Measurements from ENCODE around the gene SLCO3A1.

SLCO3A1 gene

GRCh38 chr15:91980502-91981267 is 127.2 kb downstream of the SLCO3A1 start:
- no peak overlapping the region for H3K9ac ChIP-seq (ENCODE audit: low read depth, low read length)
- H3K9me3 ChIP-seq (ENCODE audit: insufficient read depth, low read depth, low read length): no peaks in the 10 kb centered on the region
- H3K27ac ChIP-seq (ENCODE audit: low read length): no peak overlapping the region
- no peaks in the 10 kb centered on the region for H3K36me3 ChIP-seq (ENCODE audit: insufficient read depth, low read depth, low read length)
- H3K4me1 ChIP-seq (ENCODE audit: insufficient read depth, low read length): 0 out of 2 replicates have a peak, but pooled peaks cover 2% of the 10 kb centered on the region
- H3K27me3 ChIP-seq (ENCODE audit: insufficient read depth, low read length): no peaks in the 10 kb centered on the region
- no peak overlapping the region for H3K4me3 ChIP-seq (ENCODE audit: low read length)

GRCh38 chr15:91981821-91982800 is 128.6 kb downstream of the SLCO3A1 start:
- no peak overlapping the region for H3K27ac ChIP-seq (ENCODE audit: low read length)
- no peaks in the 10 kb centered on the region for H3K9me3 ChIP-seq (ENCODE audit: insufficient read depth, low read depth, low read length)
- no peaks in the 10 kb centered on the region for H3K36me3 ChIP-seq (ENCODE audit: insufficient read depth, low read depth, low read length)
- H3K27me3 ChIP-seq (ENCODE audit: insufficient read depth, low read length): no peaks in the 10 kb centered on the region
- H3K4me3 ChIP-seq (ENCODE audit: low read length): no peak overlapping the region
- H3K9ac ChIP-seq (ENCODE audit: low read depth, low read length): no peak overlapping the region
- 0 out of 2 replicates have a peak, but pooled peaks cover 2% of the 10 kb centered on the region for H3K4me1 ChIP-seq (ENCODE audit: insufficient read depth, low read length)

GRCh38 chr15:91983729-91984340 is 130.3 kb downstream of the SLCO3A1 start:
- no peaks in the 10 kb centered on the region for H3K9me3 ChIP-seq (ENCODE audit: insufficient read depth, low read depth, low read length)
- H3K4me1 ChIP-seq (ENCODE audit: insufficient read depth, low read length): 0 out of 2 replicates have a peak, but pooled peaks cover 2% of the 10 kb centered on the region
- H3K9ac ChIP-seq (ENCODE audit: low read depth, low read length): no peak overlapping the region
- H3K4me3 ChIP-seq (ENCODE audit: low read length): no peak overlapping the region
- no peak overlapping the region for H3K27ac ChIP-seq (ENCODE audit: low read length)
- no peaks in the 10 kb centered on the region for H3K36me3 ChIP-seq (ENCODE audit: insufficient read depth, low read depth, low read length)
- no peaks in the 10 kb centered on the region for H3K27me3 ChIP-seq (ENCODE audit: insufficient read depth, low read length)

- no peaks in the 10 kb centered on the region for H3K36me3 ChIP-seq (ENCODE audit: insufficient read depth, low read depth, low read length)
- no peak overlapping the region for H3K9ac ChIP-seq (ENCODE audit: low read depth, low read length)
- H3K4me1 ChIP-seq (ENCODE audit: insufficient read depth, low read length): 0 out of 2 replicates have a peak, but pooled peaks cover 2% of the 10 kb centered on the region
- H3K27me3 ChIP-seq (ENCODE audit: insufficient read depth, low read length): no peaks in the 10 kb centered on the region
- no peak overlapping the region for H3K4me3 ChIP-seq (ENCODE audit: low read length)
- no peak overlapping the region for H3K27ac ChIP-seq (ENCODE audit: low read length)
- H3K9me3 ChIP-seq (ENCODE audit: insufficient read depth, low read depth, low read length): no peaks in the 10 kb centered on the region
These were observed 131.8 kb downstream of the SLCO3A1 start for GRCh38 chr15:91985297-91985696.

- H3K36me3 ChIP-seq (ENCODE audit: insufficient read depth, low read depth, low read length): no peaks in the 10 kb centered on the region
- H3K9ac ChIP-seq (ENCODE audit: low read depth, low read length): no peak overlapping the region
- H3K4me3 ChIP-seq (ENCODE audit: low read length): no peak overlapping the region
These were observed 134.6 kb downstream of the SLCO3A1 start for GRCh38 chr15:91988071-91988470.

GRCh38 chr15:91988655-91989054 is 135.1 kb downstream of the SLCO3A1 start:
- Histone ChIP-seq H3K36me3 (ENCODE audit: insufficient read depth, low read depth, low read length) (no peaks in the 10 kb centered on the region), H3K9me3 (ENCODE audit: insufficient read depth, low read depth, low read length) (no peaks in the 10 kb centered on the region), H3K9ac (ENCODE audit: low read depth, low read length) (no peak overlapping the region), H3K4me1 (ENCODE audit: insufficient read depth, low read length) (no peaks in the 10 kb centered on the region), H3K27me3 (ENCODE audit: insufficient read depth, low read length) (no peaks in the 10 kb centered on the region), H3K27ac (ENCODE audit: low read length) (no peak overlapping the region), H3K4me3 (ENCODE audit: low read length) (no peak overlapping the region)

More at GRCh38 chr15:91988071-91988470, 134.6 kb downstream of the SLCO3A1 start:
- no peaks in the 10 kb centered on the region for H3K9me3 ChIP-seq (ENCODE audit: insufficient read depth, low read depth, low read length)
- no peaks in the 10 kb centered on the region for H3K27me3 ChIP-seq (ENCODE audit: insufficient read depth, low read length)
- H3K27ac ChIP-seq (ENCODE audit: low read length): no peak overlapping the region
- no peaks in the 10 kb centered on the region for H3K4me1 ChIP-seq (ENCODE audit: insufficient read depth, low read length)

GRCh38 chr15:91989821-91990220 is 136.3 kb downstream of the SLCO3A1 start:
- no peaks in the 10 kb centered on the region for H3K4me1 ChIP-seq (ENCODE audit: insufficient read depth, low read length)
- no peaks in the 10 kb centered on the region for H3K9me3 ChIP-seq (ENCODE audit: insufficient read depth, low read depth, low read length)
- no peak overlapping the region for H3K4me3 ChIP-seq (ENCODE audit: low read length)
- no peaks in the 10 kb centered on the region for H3K27me3 ChIP-seq (ENCODE audit: insufficient read depth, low read length)
- no peaks in the 10 kb centered on the region for H3K36me3 ChIP-seq (ENCODE audit: insufficient read depth, low read depth, low read length)
- no peak overlapping the region for H3K27ac ChIP-seq (ENCODE audit: low read length)
- H3K9ac ChIP-seq (ENCODE audit: low read depth, low read length): no peak overlapping the region

GRCh38 chr15:91992945-91993344 is 139.4 kb downstream of the SLCO3A1 start:
- Histone ChIP-seq H3K4me3 (ENCODE audit: low read length) (no peak overlapping the region), H3K9ac (ENCODE audit: low read depth, low read length) (no peak overlapping the region), H3K27me3 (ENCODE audit: insufficient read depth, low read length) (no peaks in the 10 kb centered on the region), H3K4me1 (ENCODE audit: insufficient read depth, low read length) (no peaks in the 10 kb centered on the region), H3K9me3 (ENCODE audit: insufficient read depth, low read depth, low read length) (no peaks in the 10 kb centered on the region), H3K27ac (ENCODE audit: low read length) (no peak overlapping the region), H3K36me3 (ENCODE audit: insufficient read depth, low read depth, low read length) (no peaks in the 10 kb centered on the region)

GRCh38 chr15:91995146-91995545 is 141.6 kb downstream of the SLCO3A1 start:
- H3K27ac ChIP-seq (ENCODE audit: low read length): no peak overlapping the region
- no peak overlapping the region for H3K4me3 ChIP-seq (ENCODE audit: low read length)
- no peaks in the 10 kb centered on the region for H3K27me3 ChIP-seq (ENCODE audit: insufficient read depth, low read length)
- no peaks in the 10 kb centered on the region for H3K9me3 ChIP-seq (ENCODE audit: insufficient read depth, low read depth, low read length)
- H3K9ac ChIP-seq (ENCODE audit: low read depth, low read length): no peak overlapping the region
- no peaks in the 10 kb centered on the region for H3K36me3 ChIP-seq (ENCODE audit: insufficient read depth, low read depth, low read length)
- H3K4me1 ChIP-seq (ENCODE audit: insufficient read depth, low read length): peaks cover 8% of the 10 kb centered on the region; the same call in 1 of the 2 replicates

GRCh38 chr15:91997163-91997562 is 143.7 kb downstream of the SLCO3A1 start:
- H3K36me3 ChIP-seq (ENCODE audit: insufficient read depth, low read depth, low read length): no peaks in the 10 kb centered on the region

GRCh38 chr15:92000709-92001108 is 147.2 kb downstream of the SLCO3A1 start:
- Histone ChIP-seq H3K4me1 (ENCODE audit: insufficient read depth, low read length) (peaks cover 16% of the 10 kb centered on the region; the same call in 1 of the 2 replicates), H3K27ac (ENCODE audit: low read length) (no peak overlapping the region), H3K4me3 (ENCODE audit: low read length) (no peak overlapping the region), H3K36me3 (ENCODE audit: insufficient read depth, low read depth, low read length) (no peaks in the 10 kb centered on the region), H3K27me3 (ENCODE audit: insufficient read depth, low read length) (no peaks in the 10 kb centered on the region), H3K9me3 (ENCODE audit: insufficient read depth, low read depth, low read length) (no peaks in the 10 kb centered on the region), H3K9ac (ENCODE audit: low read depth, low read length) (no peak overlapping the region)

More at GRCh38 chr15:91997163-91997562, 143.7 kb downstream of the SLCO3A1 start:
- Histone ChIP-seq H3K9ac (ENCODE audit: low read depth, low read length) (no peak overlapping the region), H3K9me3 (ENCODE audit: insufficient read depth, low read depth, low read length) (no peaks in the 10 kb centered on the region), H3K4me1 (ENCODE audit: insufficient read depth, low read length) (peaks cover 16% of the 10 kb centered on the region; the same call in 1 of the 2 replicates), H3K4me3 (ENCODE audit: low read length) (no peak overlapping the region), H3K27me3 (ENCODE audit: insufficient read depth, low read length) (no peaks in the 10 kb centered on the region), H3K27ac (ENCODE audit: low read length) (no peak overlapping the region)

Data from iPS-20b (cell line).